Measurements from ENCODE around the gene RPGR.

DNA sequence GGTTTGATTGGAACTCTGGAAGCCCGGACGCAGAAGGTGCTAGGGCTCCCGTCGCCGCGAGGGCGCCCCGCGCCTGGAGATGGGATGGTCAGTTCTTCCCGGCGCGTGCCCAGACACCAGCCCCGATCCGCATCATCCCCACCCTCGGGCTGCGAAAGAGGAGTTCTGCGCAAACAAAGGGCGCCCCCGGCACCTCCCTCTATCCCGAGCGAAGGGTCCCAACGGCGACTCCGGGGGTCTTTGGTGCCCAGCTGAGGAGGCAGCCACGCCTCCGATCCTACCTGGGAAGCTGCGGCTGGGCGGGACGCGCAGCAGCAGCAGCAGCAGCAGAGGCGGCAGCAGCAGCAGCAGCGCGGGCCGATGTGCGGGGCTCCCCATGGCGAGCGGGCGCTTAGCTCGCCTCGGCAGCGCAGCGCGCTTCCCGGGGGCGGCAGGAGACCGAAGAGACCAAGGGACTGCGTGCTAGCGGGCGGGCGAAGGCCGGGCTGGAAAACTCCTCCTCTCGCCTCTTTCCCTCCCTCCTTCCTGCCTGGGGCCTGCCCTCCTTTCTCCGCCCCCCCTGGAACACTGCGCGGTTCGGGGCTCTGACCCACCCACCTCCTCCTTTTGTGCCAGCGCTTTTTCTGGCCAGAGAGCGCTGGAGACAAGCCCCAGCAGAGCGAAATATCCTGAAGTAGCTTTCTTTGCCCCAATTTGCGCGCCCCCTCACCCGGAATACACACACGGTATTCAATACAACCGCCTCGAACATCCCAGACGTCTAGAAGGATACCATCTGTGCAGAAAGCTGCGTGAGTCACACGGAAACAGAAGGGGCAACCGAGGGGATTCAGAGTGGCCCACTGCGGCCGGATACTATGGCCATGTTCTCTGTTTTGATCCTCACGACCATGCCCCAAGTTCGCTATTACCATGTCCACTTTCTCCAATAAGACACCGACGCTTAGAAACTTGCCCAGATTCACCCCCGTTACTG is 106.6 kb downstream of the RPGR start, which contains the start of gene SRPX:
- TF ChIP-seq, protein P1, sequence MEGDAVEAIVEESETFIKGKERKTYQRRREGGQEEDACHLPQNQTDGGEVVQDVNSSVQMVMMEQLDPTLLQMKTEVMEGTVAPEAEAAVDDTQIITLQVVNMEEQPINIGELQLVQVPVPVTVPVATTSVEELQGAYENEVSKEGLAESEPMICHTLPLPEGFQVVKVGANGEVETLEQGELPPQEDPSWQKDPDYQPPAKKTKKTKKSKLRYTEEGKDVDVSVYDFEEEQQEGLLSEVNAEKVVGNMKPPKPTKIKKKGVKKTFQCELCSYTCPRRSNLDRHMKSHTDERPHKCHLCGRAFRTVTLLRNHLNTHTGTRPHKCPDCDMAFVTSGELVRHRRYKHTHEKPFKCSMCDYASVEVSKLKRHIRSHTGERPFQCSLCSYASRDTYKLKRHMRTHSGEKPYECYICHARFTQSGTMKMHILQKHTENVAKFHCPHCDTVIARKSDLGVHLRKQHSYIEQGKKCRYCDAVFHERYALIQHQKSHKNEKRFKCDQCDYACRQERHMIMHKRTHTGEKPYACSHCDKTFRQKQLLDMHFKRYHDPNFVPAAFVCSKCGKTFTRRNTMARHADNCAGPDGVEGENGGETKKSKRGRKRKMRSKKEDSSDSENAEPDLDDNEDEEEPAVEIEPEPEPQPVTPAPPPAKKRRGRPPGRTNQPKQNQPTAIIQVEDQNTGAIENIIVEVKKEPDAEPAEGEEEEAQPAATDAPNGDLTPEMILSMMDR (IDR thresholded peaks at IDR 0.05; ENCODE audit: poor library complexity, severe bottlenecking), result no peak
- TF ChIP-seq POLR2AphosphoS5 (IDR thresholded peaks at IDR 0.05) (no peak), TAF1 (IDR thresholded peaks at IDR 0.05; ENCODE audit: low read depth) (no peak), MXI1 (conservative IDR thresholded peaks at IDR 0.05; ENCODE audit: poor library complexity, severe bottlenecking) (no peak)

Measured in neural cell (in vitro differentiated cells).